Measurements from ENCODE around the gene NPTX2. TPM values are rescaled to one million over a fixed set of nuclear protein-coding genes. Genes with fewer than 3 reads are reported as not detected.

The NPTX2 gene
- total and polyA plus RNA-seq, 11 donors: 0.21 to 32.0 (median 4.5) TPM

DNA sequence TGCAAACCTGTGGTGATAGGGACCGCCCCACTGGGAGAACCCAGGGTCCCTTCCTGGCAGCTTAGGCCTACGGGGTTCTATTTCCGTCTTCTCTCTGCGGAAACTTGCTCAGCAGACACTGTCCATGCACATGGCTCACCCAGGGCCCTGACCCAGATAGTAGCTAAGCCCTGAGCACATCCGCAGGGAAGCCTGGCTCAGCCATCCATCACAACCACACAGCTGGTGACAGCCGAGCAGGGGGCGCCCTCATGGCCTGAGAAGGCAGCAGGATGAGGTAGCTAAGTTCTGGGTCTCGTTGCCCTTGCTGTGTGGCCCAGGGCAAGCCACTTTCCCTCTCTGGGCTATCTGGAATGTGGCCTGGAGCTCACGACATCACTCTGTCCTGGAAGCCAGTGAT, 23.3 kb downstream of the NPTX2 start:
- Histone ChIP-seq H3K4me3 (no peak overlapping the region), H3K36me3 (no peaks in the 10 kb centered on the region), H3K4me1 (no peaks in the 10 kb centered on the region), H3K27me3 (peaks cover 0 to 4% (median 0%) of the 10 kb centered on the region in 9 donors), H3K9me3 (peaks cover 0 to 20% (median 7%) of the 10 kb centered on the region in 12 donors), H3K27ac (no peak overlapping the region)
- ATAC-seq: no peak
- intact Hi-C loops (cut with DNase I): no loop called here
- no peak for TF ChIP-seq POLR2A (IDR thresholded peaks at IDR 0.05)
- TF ChIP-seq, protein P1, sequence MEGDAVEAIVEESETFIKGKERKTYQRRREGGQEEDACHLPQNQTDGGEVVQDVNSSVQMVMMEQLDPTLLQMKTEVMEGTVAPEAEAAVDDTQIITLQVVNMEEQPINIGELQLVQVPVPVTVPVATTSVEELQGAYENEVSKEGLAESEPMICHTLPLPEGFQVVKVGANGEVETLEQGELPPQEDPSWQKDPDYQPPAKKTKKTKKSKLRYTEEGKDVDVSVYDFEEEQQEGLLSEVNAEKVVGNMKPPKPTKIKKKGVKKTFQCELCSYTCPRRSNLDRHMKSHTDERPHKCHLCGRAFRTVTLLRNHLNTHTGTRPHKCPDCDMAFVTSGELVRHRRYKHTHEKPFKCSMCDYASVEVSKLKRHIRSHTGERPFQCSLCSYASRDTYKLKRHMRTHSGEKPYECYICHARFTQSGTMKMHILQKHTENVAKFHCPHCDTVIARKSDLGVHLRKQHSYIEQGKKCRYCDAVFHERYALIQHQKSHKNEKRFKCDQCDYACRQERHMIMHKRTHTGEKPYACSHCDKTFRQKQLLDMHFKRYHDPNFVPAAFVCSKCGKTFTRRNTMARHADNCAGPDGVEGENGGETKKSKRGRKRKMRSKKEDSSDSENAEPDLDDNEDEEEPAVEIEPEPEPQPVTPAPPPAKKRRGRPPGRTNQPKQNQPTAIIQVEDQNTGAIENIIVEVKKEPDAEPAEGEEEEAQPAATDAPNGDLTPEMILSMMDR (IDR thresholded peaks at IDR 0.05): no peak
- DNase-seq: no peak
- 41 to 55% (median 52%) methylated on average over 9 of the region's 9 CpGs for WGBS, 4 donors

DNA sequence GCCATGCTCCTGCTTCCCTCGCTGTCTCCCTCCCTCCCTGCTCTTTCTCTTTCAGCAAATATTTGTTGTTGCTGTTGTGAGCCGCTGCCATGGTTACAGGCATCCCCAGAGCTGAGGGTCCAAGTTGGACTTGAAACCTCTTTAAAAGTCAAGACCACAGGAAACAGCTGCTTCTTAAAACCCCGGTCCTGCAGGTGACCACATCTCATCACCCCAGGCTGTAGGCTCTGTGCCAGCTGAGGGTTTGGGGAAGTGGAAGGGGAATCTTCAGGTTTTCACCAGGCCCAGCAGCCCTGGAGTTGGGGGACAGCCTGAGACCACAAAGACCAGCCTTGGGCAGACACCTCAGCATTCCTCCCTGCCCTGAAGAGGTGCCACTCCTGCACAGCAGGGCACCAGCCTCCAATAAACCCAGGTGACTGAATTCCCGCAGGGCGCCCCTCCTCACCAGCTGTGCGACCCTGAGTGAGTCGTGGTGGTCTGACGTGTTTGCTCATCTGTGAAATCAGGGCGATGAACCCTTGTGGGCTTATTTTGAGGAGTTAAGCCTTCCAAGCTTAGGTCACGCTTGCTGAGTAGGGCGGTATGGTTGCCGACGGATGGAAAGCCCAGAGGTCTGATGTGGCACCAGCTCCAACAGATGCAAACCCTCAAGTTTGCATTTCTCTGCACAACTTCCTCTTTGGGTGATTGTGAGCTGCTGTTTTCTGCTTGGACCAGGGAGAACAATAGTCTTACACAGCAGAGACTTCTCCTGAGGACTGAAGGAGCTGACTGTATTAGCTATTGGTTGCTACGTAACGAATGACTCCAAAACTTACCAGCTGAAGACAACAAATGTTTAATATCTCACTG, 24.8 kb downstream of the NPTX2 start:
- TF ChIP-seq, protein P1 (IDR thresholded peaks at IDR 0.05): no peak
- no peak for TF ChIP-seq POLR2A (IDR thresholded peaks at IDR 0.05)
- no peak for DNase-seq
- Histone ChIP-seq H3K27me3 (peaks cover 0 to 4% (median 0%) of the 10 kb centered on the region in 9 donors), H3K4me3 (no peak overlapping the region), H3K36me3 (no peaks in the 10 kb centered on the region), H3K9me3 (peaks cover 0 to 20% (median 7%) of the 10 kb centered on the region in 12 donors), H3K4me1 (no peaks in the 10 kb centered on the region), H3K27ac (no peak overlapping the region)
- WGBS, 4 donors: 38 to 44% (median 40%) methylated on average over 15 of the region's 15 CpGs
- peak in 2 of 4 donors; percentile 39 to 47 for ATAC-seq
- intact Hi-C loops (cut with DNase I): no loop called here

DNA sequence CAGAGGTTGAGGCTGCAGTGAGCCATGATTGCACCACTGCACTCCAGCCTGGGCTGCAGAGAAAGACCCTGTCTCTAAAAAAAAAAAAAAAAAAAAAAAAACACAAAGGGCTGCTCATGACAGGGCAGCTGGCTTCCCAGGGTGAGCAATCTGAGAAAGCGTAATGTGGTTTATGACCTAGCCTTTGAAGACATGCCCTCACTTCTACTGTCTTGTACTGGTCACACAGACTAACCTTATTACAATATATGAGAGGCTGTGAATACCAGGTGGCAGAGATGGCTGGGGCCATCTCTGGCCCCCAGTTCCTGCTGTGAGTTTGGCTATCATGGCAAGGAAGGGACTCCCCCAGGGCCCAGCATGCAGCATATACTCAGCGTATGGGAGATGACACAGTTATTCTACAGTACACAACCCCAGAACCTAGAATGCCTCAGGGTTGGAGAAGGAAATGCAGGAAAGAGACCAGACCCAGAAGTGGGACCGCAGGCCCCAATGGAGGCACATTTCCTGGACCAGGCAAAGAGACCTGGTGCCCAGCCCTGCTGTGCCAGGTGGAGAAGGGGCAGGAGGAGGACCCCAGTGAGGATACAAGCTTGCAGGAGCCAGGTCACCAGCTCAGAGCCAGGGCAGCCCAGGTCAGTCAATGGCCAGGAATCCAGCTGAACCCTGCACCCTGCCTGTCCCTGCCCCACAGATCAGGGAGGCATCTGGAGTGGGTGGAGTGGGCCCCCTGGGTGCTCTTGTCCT, 26.3 kb downstream of the NPTX2 start:
- H3K4me1 ChIP-seq: no peaks in the 10 kb centered on the region
- H3K27ac ChIP-seq: no peak overlapping the region
- intact Hi-C loops (cut with DNase I): no loop called here
- TF ChIP-seq, protein P1 (IDR thresholded peaks at IDR 0.05): no peak
- no peak for TF ChIP-seq POLR2A (IDR thresholded peaks at IDR 0.05)
- ATAC-seq (no peak), DNase-seq (no peak)
- H3K27me3 ChIP-seq: peaks cover 0 to 4% (median 0%) of the 10 kb centered on the region in 9 donors
- peaks cover 0 to 13% (median 7%) of the 10 kb centered on the region in 12 donors for H3K9me3 ChIP-seq
- H3K36me3 ChIP-seq: no peaks in the 10 kb centered on the region
- no peak overlapping the region for H3K4me3 ChIP-seq
- WGBS, 4 donors: 79 to 88% (median 87%) methylated on average over 2 to 3 of the region's 3 CpGs

- H3K27me3 ChIP-seq: peaks cover 0 to 6% (median 0%) of the 10 kb centered on the region in 9 donors
- no peak overlapping the region for H3K4me3 ChIP-seq
- intact Hi-C loops (cut with DNase I): no loop called here
- 80 to 87% (median 85%) methylated on average over 2 of the region's 2 CpGs for WGBS, 4 donors
- ATAC-seq (no peak), DNase-seq (no peak)
- no peaks in the 10 kb centered on the region for H3K36me3 ChIP-seq
- no peaks in the 10 kb centered on the region for H3K4me1 ChIP-seq
- peaks cover 0 to 8% (median 0%) of the 10 kb centered on the region in 12 donors for H3K9me3 ChIP-seq
- TF ChIP-seq POLR2A (IDR thresholded peaks at IDR 0.05): no peak
- TF ChIP-seq, protein P1 (IDR thresholded peaks at IDR 0.05): no peak
- no peak overlapping the region for H3K27ac ChIP-seq
Measured at GRCh38 chr7:98646465-98646864, 29.4 kb downstream of the NPTX2 start.

Data from heart left ventricle (tissue), 16 donors.